ENCODE data around the gene EIF3B. TPM values are rescaled to one million over a fixed set of nuclear protein-coding genes. Genes with fewer than 3 reads are reported as not detected.

Gene EIF3B
- total and polyA plus RNA-seq, 9 of the 15 experiments (the other 6 are each of a cell fraction or from before 2014, with no cell fraction given) = 25.9 to 494 (median 357) TPM

DNA sequence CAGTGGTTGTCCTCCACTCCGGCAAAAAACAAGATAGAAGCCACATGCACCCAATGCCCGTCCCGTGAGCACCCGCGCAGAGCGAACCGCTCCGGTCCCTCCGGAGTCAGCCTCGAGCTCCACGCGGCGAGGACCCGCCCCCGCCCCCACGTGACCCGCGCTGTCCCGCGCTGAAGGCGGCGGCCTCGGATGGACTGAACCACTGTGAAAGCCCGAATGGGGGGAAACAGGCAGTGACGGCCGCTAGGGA is 766 bp upstream of the EIF3B start (continued):
- TF ChIP-seq CCNT2 (IDR thresholded peaks at IDR 0.05; ENCODE audit: borderline replicate concordance, extremely low read depth, insufficient read length, low read depth, low read length) = peak; percentile 81
- TF ChIP-seq, protein P1, sequence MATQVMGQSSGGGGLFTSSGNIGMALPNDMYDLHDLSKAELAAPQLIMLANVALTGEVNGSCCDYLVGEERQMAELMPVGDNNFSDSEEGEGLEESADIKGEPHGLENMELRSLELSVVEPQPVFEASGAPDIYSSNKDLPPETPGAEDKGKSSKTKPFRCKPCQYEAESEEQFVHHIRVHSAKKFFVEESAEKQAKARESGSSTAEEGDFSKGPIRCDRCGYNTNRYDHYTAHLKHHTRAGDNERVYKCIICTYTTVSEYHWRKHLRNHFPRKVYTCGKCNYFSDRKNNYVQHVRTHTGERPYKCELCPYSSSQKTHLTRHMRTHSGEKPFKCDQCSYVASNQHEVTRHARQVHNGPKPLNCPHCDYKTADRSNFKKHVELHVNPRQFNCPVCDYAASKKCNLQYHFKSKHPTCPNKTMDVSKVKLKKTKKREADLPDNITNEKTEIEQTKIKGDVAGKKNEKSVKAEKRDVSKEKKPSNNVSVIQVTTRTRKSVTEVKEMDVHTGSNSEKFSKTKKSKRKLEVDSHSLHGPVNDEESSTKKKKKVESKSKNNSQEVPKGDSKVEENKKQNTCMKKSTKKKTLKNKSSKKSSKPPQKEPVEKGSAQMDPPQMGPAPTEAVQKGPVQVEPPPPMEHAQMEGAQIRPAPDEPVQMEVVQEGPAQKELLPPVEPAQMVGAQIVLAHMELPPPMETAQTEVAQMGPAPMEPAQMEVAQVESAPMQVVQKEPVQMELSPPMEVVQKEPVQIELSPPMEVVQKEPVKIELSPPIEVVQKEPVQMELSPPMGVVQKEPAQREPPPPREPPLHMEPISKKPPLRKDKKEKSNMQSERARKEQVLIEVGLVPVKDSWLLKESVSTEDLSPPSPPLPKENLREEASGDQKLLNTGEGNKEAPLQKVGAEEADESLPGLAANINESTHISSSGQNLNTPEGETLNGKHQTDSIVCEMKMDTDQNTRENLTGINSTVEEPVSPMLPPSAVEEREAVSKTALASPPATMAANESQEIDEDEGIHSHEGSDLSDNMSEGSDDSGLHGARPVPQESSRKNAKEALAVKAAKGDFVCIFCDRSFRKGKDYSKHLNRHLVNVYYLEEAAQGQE (IDR thresholded peaks at IDR 0.05; ENCODE audit: borderline replicate concordance) = peak; percentile 91
- TF ChIP-seq, protein P1 (CRISPR knock-in tag; IDR thresholded peaks at IDR 0.05; ENCODE audit: low read depth) = no peak; the same call in 1 of the 2 replicates
- TF ChIP-seq SUPT5H (IDR thresholded peaks at IDR 0.05) = peak; percentile 84
- 0 out of 2 replicates have a peak, but pooled peaks have one; percentile 25 for TF ChIP-seq ZNF134 (CRISPR knock-in tag; conservative IDR thresholded peaks at IDR 0.05)
- TF ChIP-seq, protein P2, sequence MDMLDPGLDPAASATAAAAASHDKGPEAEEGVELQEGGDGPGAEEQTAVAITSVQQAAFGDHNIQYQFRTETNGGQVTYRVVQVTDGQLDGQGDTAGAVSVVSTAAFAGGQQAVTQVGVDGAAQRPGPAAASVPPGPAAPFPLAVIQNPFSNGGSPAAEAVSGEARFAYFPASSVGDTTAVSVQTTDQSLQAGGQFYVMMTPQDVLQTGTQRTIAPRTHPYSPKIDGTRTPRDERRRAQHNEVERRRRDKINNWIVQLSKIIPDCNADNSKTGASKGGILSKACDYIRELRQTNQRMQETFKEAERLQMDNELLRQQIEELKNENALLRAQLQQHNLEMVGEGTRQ (CRISPR knock-in tag; IDR thresholded peaks at IDR 0.05) = peak; percentile 100
- TF ChIP-seq POLR2B (IDR thresholded peaks at IDR 0.05; ENCODE audit: low read depth, partially characterized antibody) = peak; percentile 78
- no peak for TF ChIP-seq NCOA1 (IDR thresholded peaks at IDR 0.05; ENCODE audit: low read depth)
- TF ChIP-seq CBX3 (IDR thresholded peaks at IDR 0.05; ENCODE audit: borderline replicate concordance in 1 of 2, low read length in 2 of 2) = peak in 1 of 2 experiments; percentile 95; a peak in 2 of 3 replicates
- no peak for TF ChIP-seq ZNF140 (CRISPR knock-in tag; IDR thresholded peaks at IDR 0.05)
- TF ChIP-seq, protein P3, sequence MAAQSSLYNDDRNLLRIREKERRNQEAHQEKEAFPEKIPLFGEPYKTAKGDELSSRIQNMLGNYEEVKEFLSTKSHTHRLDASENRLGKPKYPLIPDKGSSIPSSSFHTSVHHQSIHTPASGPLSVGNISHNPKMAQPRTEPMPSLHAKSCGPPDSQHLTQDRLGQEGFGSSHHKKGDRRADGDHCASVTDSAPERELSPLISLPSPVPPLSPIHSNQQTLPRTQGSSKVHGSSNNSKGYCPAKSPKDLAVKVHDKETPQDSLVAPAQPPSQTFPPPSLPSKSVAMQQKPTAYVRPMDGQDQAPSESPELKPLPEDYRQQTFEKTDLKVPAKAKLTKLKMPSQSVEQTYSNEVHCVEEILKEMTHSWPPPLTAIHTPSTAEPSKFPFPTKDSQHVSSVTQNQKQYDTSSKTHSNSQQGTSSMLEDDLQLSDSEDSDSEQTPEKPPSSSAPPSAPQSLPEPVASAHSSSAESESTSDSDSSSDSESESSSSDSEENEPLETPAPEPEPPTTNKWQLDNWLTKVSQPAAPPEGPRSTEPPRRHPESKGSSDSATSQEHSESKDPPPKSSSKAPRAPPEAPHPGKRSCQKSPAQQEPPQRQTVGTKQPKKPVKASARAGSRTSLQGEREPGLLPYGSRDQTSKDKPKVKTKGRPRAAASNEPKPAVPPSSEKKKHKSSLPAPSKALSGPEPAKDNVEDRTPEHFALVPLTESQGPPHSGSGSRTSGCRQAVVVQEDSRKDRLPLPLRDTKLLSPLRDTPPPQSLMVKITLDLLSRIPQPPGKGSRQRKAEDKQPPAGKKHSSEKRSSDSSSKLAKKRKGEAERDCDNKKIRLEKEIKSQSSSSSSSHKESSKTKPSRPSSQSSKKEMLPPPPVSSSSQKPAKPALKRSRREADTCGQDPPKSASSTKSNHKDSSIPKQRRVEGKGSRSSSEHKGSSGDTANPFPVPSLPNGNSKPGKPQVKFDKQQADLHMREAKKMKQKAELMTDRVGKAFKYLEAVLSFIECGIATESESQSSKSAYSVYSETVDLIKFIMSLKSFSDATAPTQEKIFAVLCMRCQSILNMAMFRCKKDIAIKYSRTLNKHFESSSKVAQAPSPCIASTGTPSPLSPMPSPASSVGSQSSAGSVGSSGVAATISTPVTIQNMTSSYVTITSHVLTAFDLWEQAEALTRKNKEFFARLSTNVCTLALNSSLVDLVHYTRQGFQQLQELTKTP (IDR thresholded peaks at IDR 0.05; ENCODE audit: low read depth in 1 of 2, partially characterized antibody in 2 of 2) = no peak
- peak in 1 of 2 experiments; percentile 90; a peak in 2 of 4 replicates for TF ChIP-seq FOXA3 (CRISPR knock-in tag; conservative IDR thresholded peaks at IDR 0.05 in 1 of 2, IDR thresholded peaks at IDR 0.05 in 1 of 2)

Measured in K562 (cell line).